Effector memory CD8-positive, alpha-beta T cell (primary cell): ENCODE results near the gene MPZL3.

ENCODE experiments used
- ATAC-seq: fragments of 150-1000 bp; cut with Tn5 transposase; replicated peaks from 2 replicates; pipeline ENCODE4 v1.10.0; 2021; ENCODE audit warnings: mild to moderate bottlenecking, moderate library complexity
- DNase-seq, 3 experiments: peaks; one replicate each; pipeline ENCODE4 v3.0.0; 2021
- H3K27ac Mint-ChIP-seq, 2 donors: one replicate each; pipeline ENCODE4 v1.8.0; 2022; ENCODE audit warnings: mild to moderate bottlenecking in 2 of 2, mixed read lengths in 2 of 2, moderate library complexity in 2 of 2
- H3K27me3 Mint-ChIP-seq, 2 donors: one replicate each; pipeline ENCODE4 v1.8.0; 2022; ENCODE audit warnings: mixed read lengths in 2 of 2
- H3K36me3 Mint-ChIP-seq: one replicate; pipeline ENCODE4 v1.8.0; 2022; ENCODE audit warnings: mild to moderate bottlenecking, moderate library complexity, mixed read lengths; ENCODE audit not compliant: insufficient read depth
- H3K4me1 Mint-ChIP-seq, 2 donors: one replicate each; pipeline ENCODE4 v1.8.0; 2022; ENCODE audit warnings: low read depth in 2 of 2, mixed read lengths in 2 of 2
- H3K4me3 Mint-ChIP-seq, 2 donors: one replicate each; pipeline ENCODE4 v1.8.0; 2022; ENCODE audit warnings: mild to moderate bottlenecking in 2 of 2, mixed read lengths in 2 of 2, moderate library complexity in 2 of 2
- H3K9me3 Mint-ChIP-seq, 2 donors: one replicate each; pipeline ENCODE4 v1.8.0; 2022; ENCODE audit warnings: mixed read lengths in 2 of 2

Gene MPZL3

DNA sequence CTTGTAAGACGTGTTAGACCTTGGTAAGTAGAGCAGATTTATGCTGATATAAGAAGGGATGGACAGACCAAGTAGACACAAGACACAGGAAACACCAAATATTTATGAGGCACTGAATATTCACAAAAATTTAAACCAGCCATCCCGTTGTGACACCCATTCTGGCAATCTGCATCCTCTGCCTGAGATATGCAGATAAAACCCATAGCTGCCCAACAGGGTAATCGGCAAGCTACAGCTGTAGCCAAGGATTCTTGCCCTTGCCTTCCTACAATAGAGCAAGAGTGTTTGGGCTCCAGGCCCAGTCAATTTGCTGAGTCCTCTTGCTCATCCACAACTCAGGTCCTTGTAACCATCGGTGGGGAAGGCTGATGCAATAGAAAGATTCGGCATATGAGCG, 30.4 kb upstream of the MPZL3 start:
- DNase-seq = no peak
- Mint-ChIP-seq H3K4me1 (peaks cover 6 to 9% of the 10 kb centered on the region in 2 donors), H3K9me3 (no peaks in the 10 kb centered on the region), H3K36me3 (no peaks in the 10 kb centered on the region), H3K27ac (no peak overlapping the region), H3K27me3 (no peaks in the 10 kb centered on the region), H3K4me3 (no peak overlapping the region)
- ATAC-seq = no peak

DNA sequence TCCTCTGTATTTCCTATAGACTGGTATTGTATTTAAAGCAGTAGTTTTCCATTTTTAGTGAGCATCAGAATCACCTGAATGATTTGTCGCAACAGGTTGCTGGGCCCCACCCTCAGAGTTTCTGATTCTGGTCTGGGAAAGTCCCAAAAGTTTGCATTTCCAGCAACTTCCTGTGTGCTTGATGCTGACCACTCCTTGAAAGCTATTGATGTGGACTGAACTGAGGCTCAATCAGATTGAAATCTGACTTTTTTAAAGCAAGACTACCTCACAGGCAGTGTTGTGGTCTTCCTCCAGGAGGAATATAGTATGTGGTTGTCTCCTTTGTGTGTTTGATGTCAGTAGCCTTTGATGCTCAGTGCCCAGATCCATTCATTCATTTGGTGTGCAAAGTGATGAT, 29.1 kb upstream of the MPZL3 start:
- no peaks in the 10 kb centered on the region for H3K27me3 Mint-ChIP-seq
- H3K36me3 Mint-ChIP-seq = no peaks in the 10 kb centered on the region
- peaks cover 6 to 9% of the 10 kb centered on the region in 2 donors for H3K4me1 Mint-ChIP-seq
- ATAC-seq = peak; percentile 48
- no peak overlapping the region for H3K27ac Mint-ChIP-seq
- DNase-seq = no peak
- no peak overlapping the region for H3K4me3 Mint-ChIP-seq
- H3K9me3 Mint-ChIP-seq = no peaks in the 10 kb centered on the region

DNA sequence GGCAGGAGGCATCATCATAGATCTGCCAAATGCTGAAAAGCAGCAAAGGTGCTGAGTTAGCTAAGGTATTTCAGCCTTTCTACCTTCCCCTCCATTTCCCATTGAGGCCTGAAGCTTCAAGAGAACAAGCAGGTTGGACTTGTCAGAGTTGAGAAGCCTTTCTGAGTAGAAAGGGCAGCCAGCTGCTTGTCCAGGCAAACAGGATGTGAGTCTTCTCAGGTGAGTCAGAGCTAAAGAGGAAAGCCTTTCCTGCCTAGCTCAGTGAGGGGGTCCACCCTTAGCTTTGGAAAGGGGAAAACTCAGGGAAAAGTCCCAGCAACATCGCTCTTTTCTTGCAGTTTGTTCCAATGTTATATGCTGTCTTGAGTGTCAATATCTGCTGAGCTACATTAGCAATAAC, 25.1 kb upstream of the MPZL3 start:
- Mint-ChIP-seq H3K4me3 (no peak overlapping the region), H3K27ac (no peak overlapping the region), H3K9me3 (no peaks in the 10 kb centered on the region), H3K27me3 (no peaks in the 10 kb centered on the region), H3K36me3 (no peaks in the 10 kb centered on the region), H3K4me1 (peaks cover 4 to 6% of the 10 kb centered on the region in 2 donors)
- ATAC-seq (no peak), DNase-seq (no peak)

DNA sequence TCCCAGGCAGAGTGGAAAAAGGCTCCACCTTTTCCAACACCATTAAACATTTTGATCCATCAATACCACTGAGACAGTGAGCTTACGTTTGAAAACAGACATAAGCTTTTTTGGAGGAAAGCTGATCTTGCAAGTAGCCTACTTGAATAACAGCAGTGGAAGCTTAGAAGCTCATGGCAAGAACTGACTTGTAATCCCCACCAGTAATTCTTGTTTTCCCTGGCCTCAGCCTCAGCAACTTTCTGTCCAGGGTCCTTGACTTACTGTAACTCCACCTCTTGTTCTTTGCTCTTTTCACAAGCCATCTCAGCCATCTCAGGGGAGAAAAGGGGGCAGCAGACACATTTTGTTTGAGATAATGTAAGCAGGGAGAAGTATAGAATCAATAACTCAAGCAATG, 24.3 kb upstream of the MPZL3 start:
- Mint-ChIP-seq H3K27me3 (no peaks in the 10 kb centered on the region), H3K9me3 (no peaks in the 10 kb centered on the region), H3K36me3 (no peaks in the 10 kb centered on the region), H3K4me3 (no peak overlapping the region), H3K4me1 (peaks cover 2 to 3% of the 10 kb centered on the region in 2 donors), H3K27ac (no peak overlapping the region)
- ATAC-seq (no peak), DNase-seq (no peak)

DNA sequence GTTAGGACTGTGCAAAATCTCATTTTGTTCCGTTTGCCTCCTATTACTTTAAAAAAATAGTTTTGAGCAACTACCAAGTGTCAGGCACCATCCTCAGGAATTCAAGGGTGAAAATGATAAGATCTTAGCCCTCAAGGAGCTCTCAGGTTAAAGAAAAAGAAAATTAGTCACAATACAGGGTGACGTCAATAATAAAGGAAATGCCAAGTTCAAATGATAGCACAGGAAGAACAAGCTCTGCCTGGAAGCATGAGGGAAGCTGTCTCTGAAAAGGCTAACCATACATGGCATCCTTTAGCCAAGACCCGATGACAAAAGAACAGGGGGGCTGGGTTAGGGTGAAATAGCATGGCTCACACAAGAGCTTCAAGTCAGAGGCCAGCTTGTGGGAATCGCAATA, 23.0 kb upstream of the MPZL3 start:
- Mint-ChIP-seq H3K27me3 (no peaks in the 10 kb centered on the region), H3K4me1 (no peaks in the 10 kb centered on the region), H3K27ac (no peak overlapping the region), H3K36me3 (no peaks in the 10 kb centered on the region), H3K9me3 (no peaks in the 10 kb centered on the region), H3K4me3 (no peak overlapping the region)
- ATAC-seq (no peak), DNase-seq (no peak)

DNA sequence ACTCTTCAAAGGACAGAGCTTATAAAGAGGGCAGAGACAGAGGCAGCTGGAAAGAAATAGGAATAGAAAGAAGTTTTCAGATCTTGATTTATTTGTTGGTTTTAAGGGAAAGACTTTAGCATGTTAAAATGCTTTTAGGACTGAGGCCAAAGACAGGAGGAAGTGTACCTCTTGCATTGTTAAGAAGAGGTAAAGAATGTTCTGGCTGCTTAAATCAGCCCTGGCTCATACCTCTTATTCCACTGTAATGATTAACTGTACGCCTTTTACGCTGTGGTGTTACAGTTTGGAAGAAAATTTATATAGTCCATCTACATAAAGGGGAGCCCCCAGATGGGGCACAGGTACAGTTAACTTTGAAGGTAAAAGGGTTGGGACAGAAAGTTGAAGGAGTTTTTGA, 22.0 kb upstream of the MPZL3 start:
- H3K9me3 Mint-ChIP-seq = no peaks in the 10 kb centered on the region
- H3K36me3 Mint-ChIP-seq = no peaks in the 10 kb centered on the region
- H3K27ac Mint-ChIP-seq = no peak overlapping the region
- no peak for ATAC-seq
- no peaks in the 10 kb centered on the region for H3K4me1 Mint-ChIP-seq
- DNase-seq = no peak
- no peak overlapping the region for H3K4me3 Mint-ChIP-seq
- no peaks in the 10 kb centered on the region for H3K27me3 Mint-ChIP-seq

DNA sequence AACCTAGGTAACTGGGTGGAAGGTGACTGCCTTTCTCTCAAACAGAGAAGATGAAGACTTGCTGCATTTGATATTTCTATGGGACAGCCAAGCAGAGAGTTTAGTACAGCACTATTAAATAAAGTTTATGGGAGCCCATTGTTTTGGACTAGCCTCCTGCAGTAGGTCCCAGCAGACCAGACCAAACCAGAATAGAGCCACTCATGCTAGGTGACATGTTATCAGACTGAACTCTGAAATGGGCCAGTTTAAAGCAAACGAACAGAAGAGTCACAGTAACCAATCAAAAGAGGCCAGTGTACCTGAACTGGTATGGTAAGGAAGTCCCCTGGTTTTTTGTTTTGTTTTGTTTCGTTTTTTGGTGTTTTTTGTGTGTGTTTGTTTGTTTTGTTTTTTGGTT, 19.8 kb upstream of the MPZL3 start:
- no peak for DNase-seq
- H3K9me3 Mint-ChIP-seq = no peaks in the 10 kb centered on the region
- H3K27ac Mint-ChIP-seq = no peak overlapping the region
- no peaks in the 10 kb centered on the region for H3K27me3 Mint-ChIP-seq
- no peak for ATAC-seq
- no peaks in the 10 kb centered on the region for H3K36me3 Mint-ChIP-seq
- H3K4me3 Mint-ChIP-seq = no peak overlapping the region
- H3K4me1 Mint-ChIP-seq = no peaks in the 10 kb centered on the region

DNA sequence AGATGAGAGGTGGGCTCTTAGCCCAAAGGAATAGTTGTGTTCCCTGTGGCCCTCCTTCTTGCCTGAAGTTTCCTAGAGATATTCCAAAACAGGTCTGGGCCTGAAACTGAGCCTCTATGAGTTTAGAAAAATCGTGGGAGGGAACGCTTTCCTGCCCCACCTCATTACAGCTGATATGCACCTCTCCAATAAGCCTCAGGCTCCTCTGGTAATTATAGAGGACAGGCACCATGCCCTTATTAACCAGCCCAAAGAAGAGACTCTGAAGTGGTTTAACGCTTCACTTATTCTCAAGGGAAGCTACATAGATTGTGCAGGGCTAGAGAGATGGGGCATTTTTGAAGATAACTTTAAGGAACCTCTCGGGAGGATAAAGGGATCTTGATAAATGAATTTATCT, 15.3 kb upstream of the MPZL3 start:
- H3K9me3 Mint-ChIP-seq = no peaks in the 10 kb centered on the region
- H3K4me3 Mint-ChIP-seq = no peak overlapping the region
- no peaks in the 10 kb centered on the region for H3K36me3 Mint-ChIP-seq
- H3K27ac Mint-ChIP-seq = no peak overlapping the region
- no peak for ATAC-seq
- H3K27me3 Mint-ChIP-seq = peaks cover 17 to 18% of the 10 kb centered on the region in 2 donors
- peaks cover 4 to 5% of the 10 kb centered on the region in 2 donors for H3K4me1 Mint-ChIP-seq
- no peak for DNase-seq

DNA sequence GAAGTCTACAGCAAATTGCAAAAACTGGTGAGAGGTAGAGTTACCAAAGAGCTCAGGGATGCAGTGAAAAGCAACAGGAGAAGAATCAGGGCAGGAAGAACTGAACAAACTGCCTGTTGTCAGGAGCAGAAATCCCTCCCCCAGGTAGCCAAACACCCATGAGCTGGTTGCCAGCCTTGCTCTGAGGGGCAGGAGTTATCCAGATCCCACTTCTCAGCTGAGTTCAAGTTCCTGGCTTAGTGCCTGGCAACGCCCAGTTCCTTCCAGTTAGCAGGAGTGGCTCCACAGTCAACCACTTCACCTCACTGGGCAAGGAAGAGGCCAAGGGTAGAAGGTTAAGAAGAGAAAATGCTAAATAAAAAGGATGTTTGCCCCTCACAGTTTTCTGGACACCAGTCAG, 13.8 kb upstream of the MPZL3 start:
- peaks cover 23% of the 10 kb centered on the region in 2 donors for H3K27me3 Mint-ChIP-seq
- ATAC-seq = no peak

DNA sequence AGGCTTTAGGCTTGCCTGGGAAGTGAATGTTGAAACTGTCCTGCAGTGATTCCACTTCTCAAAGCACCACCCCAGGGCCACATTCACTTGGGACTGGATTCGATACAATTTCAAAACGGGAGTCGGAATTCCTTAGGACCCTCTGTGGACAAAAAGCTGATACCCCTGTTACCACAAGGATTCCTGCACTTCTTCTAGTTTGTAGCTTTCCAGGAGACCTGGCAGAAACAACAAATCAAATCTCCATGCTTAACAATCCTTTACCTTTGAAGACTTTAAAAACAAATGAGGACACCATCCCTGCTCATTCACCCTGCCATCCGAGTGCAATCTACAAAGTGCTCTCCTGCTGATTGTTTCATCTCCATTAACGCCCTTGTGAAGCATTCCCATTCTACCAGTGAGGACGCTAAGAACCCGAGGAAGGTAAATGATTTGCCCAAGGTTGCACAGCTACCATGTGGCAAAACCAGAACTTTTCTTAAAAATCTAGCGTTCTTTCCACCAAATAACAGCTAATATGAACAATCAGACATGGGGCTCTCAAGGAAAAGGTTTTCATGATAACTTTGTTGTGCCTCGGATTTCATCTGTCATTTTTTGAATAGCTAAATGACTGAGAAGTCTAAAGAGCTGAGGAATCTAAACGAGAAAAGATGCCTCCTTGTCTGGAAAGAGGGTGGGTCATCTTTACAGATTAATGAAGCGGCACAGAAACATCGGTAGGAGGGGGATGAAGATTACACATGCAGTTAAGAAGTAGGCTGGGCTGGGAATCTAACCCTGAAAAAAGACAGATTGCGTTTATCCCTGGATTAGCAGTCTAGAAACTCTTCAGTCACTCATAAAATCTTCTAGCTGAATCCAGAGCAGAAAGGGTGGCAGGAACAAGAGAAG, 12.7 kb upstream of the MPZL3 start:
- H3K36me3 Mint-ChIP-seq = no peaks in the 10 kb centered on the region
- H3K9me3 Mint-ChIP-seq = no peaks in the 10 kb centered on the region
- ATAC-seq (no peak), DNase-seq (no peak)
- H3K27ac Mint-ChIP-seq = peak overlapping the region in 1 of 2 donors; percentile 78
- H3K27me3 Mint-ChIP-seq = peaks cover 23% of the 10 kb centered on the region in 2 donors
- H3K4me1 Mint-ChIP-seq = peaks cover 4 to 11% of the 10 kb centered on the region in 2 donors
- H3K4me3 Mint-ChIP-seq = peak overlapping the region; percentile 66 to 73

More for the DNA sequence above, 13.8 kb upstream of the MPZL3 start:
- no peaks in the 10 kb centered on the region for H3K36me3 Mint-ChIP-seq
- H3K4me3 Mint-ChIP-seq = no peak overlapping the region
- no peak for DNase-seq
- no peak overlapping the region for H3K27ac Mint-ChIP-seq
- H3K9me3 Mint-ChIP-seq = no peaks in the 10 kb centered on the region
- H3K4me1 Mint-ChIP-seq = peaks cover 4 to 9% of the 10 kb centered on the region in 2 donors

DNA sequence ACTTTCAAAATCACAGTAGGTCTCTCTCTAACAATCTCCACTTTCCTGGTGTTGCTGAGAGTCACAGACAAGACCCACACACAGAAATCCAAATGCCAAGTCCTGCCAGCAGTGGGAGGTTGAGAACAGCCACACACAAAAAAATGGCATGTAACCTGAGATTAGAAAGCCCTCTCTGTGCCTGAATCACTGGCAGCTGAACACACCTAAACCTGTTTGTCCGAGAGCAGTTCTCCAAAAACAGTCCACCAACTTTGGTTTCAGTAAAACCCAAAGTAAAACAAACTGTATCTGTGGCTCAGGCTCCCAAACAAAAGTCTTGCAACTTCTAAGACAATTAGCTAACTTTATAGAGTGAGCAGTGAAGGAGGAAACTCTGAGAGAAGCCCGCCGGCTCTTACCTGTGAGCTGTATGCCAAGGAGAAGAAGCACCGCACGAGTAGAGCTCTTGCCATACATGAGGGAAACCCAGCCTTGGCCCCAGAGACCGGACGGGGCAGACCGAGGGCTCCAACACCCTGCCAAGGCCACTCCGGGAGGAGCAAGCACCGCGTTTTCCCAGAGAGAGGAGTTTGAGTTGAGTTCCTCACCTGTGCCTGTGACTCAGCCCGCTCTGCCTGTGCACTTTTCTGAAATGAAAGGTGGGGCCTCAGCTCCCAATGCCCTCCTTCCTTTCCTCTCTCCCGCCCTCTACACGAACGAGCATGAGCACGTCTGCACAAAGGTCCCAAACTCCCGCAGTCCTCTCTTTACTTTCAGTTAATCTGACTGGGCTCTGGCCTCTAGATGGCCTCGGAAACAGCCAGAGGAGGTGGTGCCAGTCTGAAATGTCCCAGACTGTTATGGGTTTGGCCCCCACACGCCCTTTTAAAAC, 11.8 kb upstream of the MPZL3 start, which contains the start of gene MPZL2:
TSS of gene MPZL2 (minus strand) at position 603 of the 874 bp plus-strand sequence. CDS start at position 459, 144 bp downstream.
- no peak for DNase-seq
- Mint-ChIP-seq H3K4me1 (peaks cover 4 to 12% of the 10 kb centered on the region in 2 donors), H3K9me3 (no peaks in the 10 kb centered on the region)

DNA sequence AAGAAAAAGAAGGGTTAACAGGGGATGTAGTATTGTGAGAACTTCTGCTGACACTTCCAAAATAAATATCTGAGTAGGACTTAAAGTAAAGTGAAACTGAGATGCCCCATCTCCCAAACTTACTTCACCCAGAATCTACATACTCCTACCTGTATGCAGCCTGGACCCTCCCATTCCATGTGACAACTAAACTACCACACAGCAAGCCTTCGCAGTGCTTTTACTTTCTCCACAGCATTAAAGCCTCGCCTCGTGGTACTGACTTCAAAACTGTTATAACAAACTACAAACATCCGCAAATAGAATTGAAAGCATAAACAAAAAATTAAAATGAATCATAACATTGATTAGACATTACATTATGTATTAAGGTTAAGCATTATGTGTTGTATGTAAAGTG, 10.9 kb upstream of the MPZL3 start:
- no peak overlapping the region for H3K4me3 Mint-ChIP-seq

More for the DNA sequence above, 11.8 kb upstream of the MPZL3 start, which contains the start of gene MPZL2:
- peaks cover 23% of the 10 kb centered on the region in 2 donors for H3K27me3 Mint-ChIP-seq
- ATAC-seq = peak; percentile 28
- peak within 1 kb of the TSS; percentile 66 to 73 for H3K4me3 Mint-ChIP-seq
- peak within 1 kb of the TSS in 1 of 2 donors; percentile 78 for H3K27ac Mint-ChIP-seq
- H3K36me3 Mint-ChIP-seq = no peaks in the 10 kb centered on the region

DNA sequence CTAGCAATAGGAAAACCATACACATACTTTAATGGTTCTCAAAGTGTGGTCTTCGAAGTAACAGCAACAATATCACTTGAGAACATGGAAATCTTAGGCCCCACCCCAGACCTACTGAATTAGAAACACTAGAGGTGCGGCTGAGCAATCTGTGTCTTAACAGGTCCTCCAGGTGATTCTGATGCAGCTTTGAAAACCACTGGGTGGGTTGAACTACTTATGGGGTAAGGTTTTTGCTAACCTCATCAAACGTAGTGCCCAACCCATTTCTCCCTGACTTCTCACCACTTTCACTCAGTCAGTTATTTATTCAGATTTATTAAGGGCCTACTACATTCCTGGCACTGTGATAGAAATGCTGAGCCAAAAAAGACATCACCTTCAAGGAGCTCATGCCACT, 8.2 kb upstream of the MPZL3 start:
- Mint-ChIP-seq H3K27ac (no peak overlapping the region), H3K4me3 (no peak overlapping the region), H3K4me1 (peaks cover 4 to 12% of the 10 kb centered on the region in 2 donors), H3K9me3 (no peaks in the 10 kb centered on the region), H3K36me3 (no peaks in the 10 kb centered on the region), H3K27me3 (peaks cover 23% of the 10 kb centered on the region in 2 donors)
- DNase-seq (peak in 1 of 3 experiments; percentile 22), ATAC-seq (peak; percentile 96)

More for the DNA sequence above, 10.9 kb upstream of the MPZL3 start:
- Mint-ChIP-seq H3K27me3 (peaks cover 23% of the 10 kb centered on the region in 2 donors), H3K27ac (no peak overlapping the region), H3K4me1 (peaks cover 4 to 12% of the 10 kb centered on the region in 2 donors), H3K36me3 (no peaks in the 10 kb centered on the region), H3K9me3 (no peaks in the 10 kb centered on the region)
- no peak for ATAC-seq
- DNase-seq = no peak
